PC-3 (cell line): ENCODE results near the gene ZNF266.

Experiments
- EZH2 ChIP-seq: fragments of 300-600 bp; sonication (generic); IDR thresholded peaks from one replicate; pipeline ENCODE4 v1.6.1; 2017; ENCODE audit warnings: antibody characterized with exemption, mild to moderate bottlenecking, low read length; ENCODE audit not compliant: unreplicated experiment
- TF ChIP-seq, protein P1 (sequence below): fragments of 300-600 bp; sonication (generic); conservative IDR thresholded peaks from 2 replicates; pipeline ENCODE4 v1.5.1; 2017; ENCODE audit warnings: antibody characterized with exemption, low read depth, mild to moderate bottlenecking, low read length

- TF ChIP-seq, protein P1, sequence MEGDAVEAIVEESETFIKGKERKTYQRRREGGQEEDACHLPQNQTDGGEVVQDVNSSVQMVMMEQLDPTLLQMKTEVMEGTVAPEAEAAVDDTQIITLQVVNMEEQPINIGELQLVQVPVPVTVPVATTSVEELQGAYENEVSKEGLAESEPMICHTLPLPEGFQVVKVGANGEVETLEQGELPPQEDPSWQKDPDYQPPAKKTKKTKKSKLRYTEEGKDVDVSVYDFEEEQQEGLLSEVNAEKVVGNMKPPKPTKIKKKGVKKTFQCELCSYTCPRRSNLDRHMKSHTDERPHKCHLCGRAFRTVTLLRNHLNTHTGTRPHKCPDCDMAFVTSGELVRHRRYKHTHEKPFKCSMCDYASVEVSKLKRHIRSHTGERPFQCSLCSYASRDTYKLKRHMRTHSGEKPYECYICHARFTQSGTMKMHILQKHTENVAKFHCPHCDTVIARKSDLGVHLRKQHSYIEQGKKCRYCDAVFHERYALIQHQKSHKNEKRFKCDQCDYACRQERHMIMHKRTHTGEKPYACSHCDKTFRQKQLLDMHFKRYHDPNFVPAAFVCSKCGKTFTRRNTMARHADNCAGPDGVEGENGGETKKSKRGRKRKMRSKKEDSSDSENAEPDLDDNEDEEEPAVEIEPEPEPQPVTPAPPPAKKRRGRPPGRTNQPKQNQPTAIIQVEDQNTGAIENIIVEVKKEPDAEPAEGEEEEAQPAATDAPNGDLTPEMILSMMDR = peak; percentile 46
- TF ChIP-seq EZH2 = no peak
These were observed at the start of gene ZNF266 for GRCh38 chr19:9435279-9436268.
